Activated gamma-delta T cell (primary cell): ENCODE results near the gene RGS12.

ENCODE experiments used
- DNase-seq: peaks from one replicate; lab custom pipeline; 2025; lab: John Stamatoyannopoulos, UW

RGS12 gene

DNA sequence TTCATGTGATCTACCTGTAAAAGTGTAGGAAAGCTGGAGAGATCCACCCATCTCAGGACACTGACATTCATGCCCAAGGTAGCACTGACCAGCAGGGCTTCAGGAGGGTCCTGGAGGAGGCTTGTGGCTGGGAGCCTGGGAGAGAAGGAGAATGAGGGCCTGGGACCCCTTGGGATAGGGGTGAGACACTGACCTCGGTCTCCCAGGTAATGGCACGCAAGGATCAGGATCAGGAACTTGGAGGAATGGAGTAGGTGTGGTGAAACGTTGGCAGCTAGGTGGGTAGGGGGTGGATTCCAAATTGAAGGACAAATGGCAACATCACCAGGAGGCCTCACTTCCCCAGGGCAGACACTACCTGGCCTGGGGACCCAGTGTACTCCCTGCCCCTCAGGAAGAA is 12.4 kb upstream of the RGS12 start:
- no peak for DNase-seq

GRCh38 chr4:3283483-3283882 is 9.3 kb upstream of the RGS12 start:
- DNase-seq, result no peak

DNA sequence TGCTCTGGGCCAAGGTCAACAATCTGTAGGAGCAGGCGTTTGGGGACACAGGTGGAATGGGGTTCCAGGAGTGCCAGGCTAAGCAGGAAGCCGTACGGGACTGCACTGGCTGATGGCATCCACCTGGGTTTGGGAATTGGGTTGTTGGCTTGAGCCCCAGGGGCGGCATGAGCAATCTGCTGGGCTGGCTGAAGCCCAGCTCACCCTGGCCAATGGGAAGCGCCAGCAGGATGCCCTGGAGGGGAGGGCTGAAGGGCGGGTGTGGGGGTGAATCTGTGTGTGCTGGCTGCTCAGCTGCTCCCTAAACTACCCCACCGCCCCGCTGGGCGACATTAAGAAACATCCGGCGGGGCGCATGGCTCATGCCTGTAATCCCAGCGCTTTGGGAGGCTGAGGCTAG is 8.9 kb upstream of the RGS12 start:
- DNase-seq, result no peak

DNA sequence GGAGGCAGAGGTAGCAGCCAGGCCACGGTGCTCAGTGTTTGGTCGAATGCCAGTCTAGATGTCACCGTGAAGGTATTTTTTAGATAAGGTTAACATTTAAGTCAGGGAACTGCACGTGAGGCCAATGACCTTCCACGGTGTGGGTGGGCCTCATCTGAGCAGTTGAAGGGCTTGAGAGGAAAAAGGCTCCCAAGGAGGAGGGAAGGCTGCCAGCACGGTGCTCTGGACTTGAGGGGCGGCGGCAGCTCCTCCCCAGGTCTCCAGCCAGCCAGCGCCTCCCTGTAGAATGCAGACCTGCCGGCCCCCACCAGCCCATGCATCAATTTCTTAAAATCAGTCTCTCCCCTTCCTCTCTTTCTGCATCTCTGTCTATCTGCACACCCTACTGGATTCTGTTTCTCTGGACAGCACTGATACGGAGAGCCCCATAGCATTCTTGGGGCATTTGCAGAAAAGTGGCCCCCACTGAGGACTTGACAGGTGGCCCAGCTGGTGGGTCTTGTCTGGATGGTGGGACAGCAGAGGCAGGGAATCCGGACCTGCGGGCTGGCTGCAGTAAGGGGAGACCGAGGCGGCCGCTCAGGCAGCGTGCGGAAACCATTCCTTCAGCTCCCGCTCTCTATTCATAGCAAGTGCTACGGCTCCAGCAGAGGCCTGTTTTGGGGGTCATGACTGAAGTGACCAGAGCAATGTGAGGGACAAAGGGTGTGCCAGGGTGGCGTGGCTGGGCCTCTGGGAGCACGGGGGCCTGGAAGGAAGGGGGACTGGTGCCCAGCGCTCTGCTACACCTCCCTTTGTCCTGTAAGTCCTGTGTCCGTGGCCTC is 7.9 kb upstream of the RGS12 start:
- DNase-seq, result no peak

- no peak for DNase-seq
Observed at GRCh38 chr4:3285558-3286334, 7.1 kb upstream of the RGS12 start.

GRCh38 chr4:3286335-3287175 is 6.3 kb upstream of the RGS12 start:
- DNase-seq, result no peak

DNA sequence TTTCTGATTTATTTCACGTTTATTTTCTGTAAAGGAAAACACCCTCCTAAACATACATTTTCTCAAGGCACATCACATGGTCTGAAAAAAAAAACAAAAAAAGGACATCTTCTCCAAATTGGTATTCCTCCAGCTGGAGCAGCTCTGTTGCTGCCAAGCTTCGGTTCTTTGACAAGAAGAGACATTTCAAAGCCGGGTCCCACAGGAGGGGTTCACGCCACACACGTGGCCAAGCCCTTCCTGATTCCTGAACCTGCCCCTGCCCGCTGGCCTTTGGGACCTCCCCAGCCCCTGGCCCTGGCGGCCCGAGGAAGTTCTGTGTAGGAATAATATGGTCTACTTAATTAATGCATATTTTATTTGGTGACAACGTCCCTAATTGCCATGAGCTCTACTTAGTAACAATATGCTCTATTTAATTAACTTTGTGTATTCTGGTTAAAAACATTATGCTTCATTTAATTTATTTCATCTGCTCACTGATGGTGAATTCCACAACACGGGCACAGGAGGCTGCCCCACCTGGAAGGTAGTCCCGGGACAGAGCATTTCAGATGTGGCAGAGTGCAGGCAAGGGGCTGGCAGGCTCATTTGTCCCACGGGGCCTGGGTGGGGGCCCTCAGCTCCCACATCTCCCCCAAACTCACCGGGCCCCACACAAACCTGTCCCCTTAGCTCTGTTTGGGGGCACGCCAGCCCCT is 5.4 kb upstream of the RGS12 start:
- DNase-seq, result no peak

GRCh38 chr4:3287972-3288570 is 4.8 kb upstream of the RGS12 start:
- no peak for DNase-seq

DNA sequence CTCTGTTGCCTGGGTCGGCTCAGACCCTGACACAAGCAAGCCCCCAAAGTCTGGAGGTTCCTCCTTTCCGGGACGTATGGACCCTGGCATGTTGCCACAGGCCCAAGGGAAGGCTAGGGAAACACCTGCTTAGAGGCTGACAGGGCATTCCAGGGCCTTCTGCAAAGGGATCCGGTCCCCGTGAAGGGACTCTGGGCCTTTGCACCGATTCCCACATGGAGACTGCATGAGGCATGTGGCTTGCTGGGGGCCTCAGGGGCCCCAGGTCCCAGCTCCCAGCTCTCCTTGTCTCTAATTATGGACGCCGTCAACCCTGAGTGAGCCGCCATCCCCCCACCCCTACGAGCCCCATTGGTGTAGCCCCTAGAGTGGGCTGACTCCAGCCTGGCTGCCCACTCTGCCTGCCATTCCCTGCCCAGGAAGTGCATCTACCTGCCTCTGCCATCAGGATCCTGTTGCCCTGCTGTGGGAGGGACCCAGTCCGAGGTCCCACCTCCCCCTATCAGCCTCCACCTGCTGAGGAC is 4.2 kb upstream of the RGS12 start:
- DNase-seq, result no peak

DNA sequence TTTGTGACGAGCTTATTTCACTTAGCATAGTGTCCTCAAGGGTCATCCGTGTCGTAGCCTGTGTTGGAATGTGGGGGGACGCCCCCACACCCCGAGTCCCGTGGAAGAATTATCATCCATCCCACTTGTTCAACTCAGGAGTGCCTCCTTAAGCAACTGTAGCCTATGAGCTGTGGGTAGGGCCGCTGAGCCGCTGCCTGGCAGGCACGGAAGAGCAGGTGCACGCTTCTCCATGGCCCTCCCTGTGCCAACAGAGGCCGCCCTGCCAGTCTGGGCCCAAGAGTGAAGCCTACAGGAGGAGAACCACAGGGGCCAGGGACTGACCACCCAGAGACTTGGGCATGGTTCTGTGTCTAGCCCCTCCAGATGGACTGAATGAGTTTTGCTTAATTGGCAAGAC is 2.3 kb upstream of the RGS12 start:
- DNase-seq, result no peak

DNA sequence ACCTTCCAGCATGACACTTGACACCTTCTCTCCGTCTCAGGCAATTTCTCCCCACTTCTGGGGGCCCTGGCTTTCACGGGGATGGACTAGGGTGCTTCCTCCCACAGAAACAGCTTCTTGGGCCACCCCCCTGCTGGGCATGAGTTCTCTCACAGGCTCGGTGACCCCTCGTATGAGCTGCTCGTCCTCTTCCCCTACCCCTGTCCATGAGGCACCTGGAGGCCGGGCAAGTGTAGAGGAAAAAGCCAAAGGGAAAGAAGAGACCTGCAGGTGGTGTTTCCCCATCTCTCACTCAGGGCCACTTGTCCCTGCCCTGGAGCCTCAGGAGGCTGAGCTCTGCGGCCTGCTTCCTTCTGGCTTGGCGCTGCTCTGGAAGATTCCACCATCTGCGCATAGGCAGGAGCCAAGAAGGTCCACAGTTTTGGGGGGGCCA is 1.9 kb upstream of the RGS12 start:
- DNase-seq, result no peak

- no peak for DNase-seq
Observed at GRCh38 chr4:3291411-3291968, 1.3 kb upstream of the RGS12 start.

DNA sequence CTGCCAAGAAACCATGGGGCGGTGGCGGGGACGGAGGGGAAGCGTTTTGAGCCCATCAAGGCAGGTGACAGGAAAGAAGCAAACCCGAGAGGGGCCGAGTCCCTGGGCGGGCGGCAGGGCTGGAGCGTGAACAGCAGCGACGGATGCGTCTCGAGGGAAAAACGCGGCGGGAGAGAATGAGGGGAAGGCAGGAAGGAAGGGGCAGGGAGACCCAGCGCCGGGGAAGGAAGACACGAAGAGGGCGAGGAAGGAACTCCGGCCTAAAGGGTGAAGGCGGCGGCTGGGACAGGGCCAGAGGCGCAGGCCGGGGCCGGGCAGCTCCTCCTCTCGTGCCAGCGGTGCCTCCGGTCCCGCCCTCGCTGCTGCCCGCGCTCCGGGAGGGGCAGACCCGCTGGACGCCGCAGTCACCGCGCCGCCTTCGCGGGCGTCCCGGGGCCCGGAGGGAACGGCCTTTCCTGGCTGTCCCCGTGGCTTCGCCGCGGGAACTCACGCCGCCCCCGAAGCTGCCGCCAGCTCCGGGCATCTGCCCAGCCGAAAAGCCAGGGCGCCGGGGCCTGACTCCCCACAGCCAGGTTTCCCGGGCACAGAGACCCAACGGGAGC is 751 bp upstream of the RGS12 start:
- DNase-seq, result peak; percentile 24

DNA sequence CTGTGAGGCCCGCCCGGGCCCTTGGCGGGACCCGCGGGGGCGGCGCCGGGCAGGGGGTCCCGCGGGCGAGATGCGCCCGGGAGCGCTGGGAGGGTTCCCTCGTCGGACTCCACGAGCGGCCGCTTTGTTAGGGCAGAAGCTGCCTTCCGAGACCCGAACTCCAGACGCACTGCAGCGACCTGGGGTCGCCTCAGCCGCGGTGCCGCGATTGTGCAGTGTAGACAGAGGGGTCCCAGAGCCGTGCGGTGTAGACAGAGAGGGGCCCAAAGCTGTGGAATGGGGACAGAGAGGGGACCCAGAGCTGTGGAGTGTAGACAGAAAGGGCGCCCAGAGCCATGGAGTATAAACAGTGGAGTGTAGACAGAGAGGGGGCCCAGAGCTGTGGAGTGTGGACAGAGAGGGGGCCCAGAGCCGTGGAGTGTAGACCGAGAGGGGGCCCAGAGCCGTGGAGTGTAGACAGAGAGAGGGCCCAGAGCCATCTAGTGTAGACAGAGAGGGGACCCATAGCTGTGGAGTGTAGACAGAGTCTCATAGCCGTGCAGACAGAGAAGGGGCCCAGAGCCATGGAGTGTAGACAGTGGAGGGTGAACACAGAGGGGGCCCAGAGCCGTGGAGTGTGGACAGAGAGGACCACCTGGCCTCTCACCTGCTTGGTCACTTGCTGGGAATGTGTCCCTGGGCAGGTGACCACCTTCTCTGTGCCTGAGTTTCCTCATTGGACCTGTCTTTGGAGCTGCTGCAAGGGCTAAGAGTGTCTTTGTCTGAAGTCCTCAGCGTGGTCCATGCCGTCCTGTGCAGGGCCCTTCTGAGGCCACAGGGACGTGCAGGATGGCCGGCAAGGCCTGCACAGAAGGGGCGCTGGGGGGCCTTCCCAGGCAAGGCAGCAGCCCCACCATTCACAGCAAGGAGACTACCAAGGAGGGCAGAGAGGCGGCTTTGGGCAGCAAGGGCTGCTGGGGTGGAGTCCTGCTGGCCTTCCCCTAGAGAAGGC is 875 bp downstream of the RGS12 start:
- no peak for DNase-seq

DNA sequence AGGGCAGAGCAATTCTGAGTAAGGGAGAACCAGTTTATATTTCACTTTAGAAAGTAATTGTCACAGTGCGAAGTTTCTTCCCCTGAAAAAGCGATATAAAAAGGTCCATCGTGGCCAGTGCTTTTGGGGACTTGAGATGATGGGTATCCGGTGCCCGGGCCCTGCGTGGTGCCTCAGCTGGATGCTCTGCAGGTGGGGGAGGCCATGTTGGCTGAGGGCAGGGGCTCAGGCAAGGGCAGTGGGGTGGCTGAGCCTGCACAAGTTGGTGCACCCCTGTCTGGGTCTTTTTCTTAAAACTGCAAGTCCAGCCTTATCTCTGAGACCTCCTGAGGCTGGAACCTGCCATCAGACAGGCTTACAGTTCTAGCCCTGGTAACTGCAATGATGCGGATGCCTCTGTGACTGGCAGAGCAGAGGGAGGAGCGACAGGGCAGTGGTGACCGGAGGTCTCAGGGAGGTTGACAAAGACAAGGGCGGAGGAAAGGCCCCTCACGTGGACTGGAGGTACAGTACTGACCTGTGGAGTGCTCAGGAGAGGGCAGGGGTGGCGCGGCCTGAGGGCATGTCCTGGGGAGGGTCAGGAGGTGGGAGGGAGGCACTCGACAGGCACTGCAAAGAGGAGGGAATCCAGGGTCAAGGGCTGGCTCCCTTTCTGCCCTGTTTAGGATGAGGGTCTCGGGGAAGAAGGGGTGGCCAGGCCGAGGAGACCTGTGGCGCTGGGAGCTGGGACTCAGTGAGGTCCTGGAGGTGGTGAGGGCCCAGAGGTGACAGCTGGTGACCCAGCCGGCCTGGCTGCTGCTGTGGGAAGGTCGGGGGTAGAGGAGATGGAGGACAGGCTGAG is 1.8 kb downstream of the RGS12 start:
- no peak for DNase-seq

- no peak for DNase-seq
Observed at GRCh38 chr4:3295837-3296624, 3.2 kb downstream of the RGS12 start.

DNA sequence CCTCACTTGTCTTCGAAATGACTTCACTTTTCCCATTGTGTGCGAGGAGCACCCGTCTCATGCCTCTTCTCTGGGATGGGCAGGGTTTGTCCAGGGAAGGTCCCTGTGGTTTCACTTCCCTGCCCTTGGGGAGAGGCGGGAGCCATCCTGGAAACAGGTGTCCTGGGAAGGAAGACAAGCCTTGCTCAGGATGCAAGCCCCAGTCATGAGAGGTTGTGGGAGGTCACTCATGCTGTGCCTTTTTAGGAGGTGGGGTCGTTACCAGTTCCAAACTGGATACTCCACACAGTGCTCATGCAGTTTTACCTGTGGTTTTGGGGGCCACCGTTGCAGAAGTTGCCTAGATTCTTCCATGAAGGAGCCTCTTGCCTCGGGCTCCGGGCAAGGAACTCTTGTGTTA is 3.8 kb downstream of the RGS12 start:
- DNase-seq, result no peak
